ENCODE data around the gene SCARB1.

- TF ChIP-seq PRDM10 (CRISPR knock-in tag; IDR thresholded peaks at IDR 0.05; ENCODE audit: low read depth) (no peak), ZNF496 (CRISPR knock-in tag; IDR thresholded peaks at IDR 0.05; ENCODE audit: insufficient replicate concordance) (no peak), ZNF335 (CRISPR knock-in tag; IDR thresholded peaks at IDR 0.05) (no peak), ZKSCAN1 (IDR thresholded peaks at IDR 0.05; ENCODE audit: low read length) (no peak), JUN (CRISPR knock-in tag; IDR thresholded peaks at IDR 0.05) (no peak), TBP (CRISPR knock-in tag; IDR thresholded peaks at IDR 0.05) (no peak), DPF2 (CRISPR knock-in tag; IDR thresholded peaks at IDR 0.05; ENCODE audit: borderline replicate concordance, low read depth) (no peak), CBFB (CRISPR knock-in tag; IDR thresholded peaks at IDR 0.05) (no peak), CTCF (CRISPR knock-in tag; IDR thresholded peaks at IDR 0.05) (no peak), IRF9 (CRISPR knock-in tag; IDR thresholded peaks at IDR 0.05; ENCODE audit: borderline replicate concordance) (no peak)
Measured at GRCh38 chr12:124861898-124862676, 1.6 kb downstream of the SCARB1 start.
